ENCODE measurements around the gene RILPL1. TPM values are rescaled to one million over a fixed set of nuclear protein-coding genes. Genes with fewer than 3 reads are reported as not detected.
"Not testable (repeated sequence)": the region's sequence is repeated elsewhere in the genome, so short reads cannot be mapped to it uniquely, and the experiment has no call there.

The RILPL1 gene
- total RNA-seq, 2 donors from 2014 or later, result 5.4 TPM

DNA sequence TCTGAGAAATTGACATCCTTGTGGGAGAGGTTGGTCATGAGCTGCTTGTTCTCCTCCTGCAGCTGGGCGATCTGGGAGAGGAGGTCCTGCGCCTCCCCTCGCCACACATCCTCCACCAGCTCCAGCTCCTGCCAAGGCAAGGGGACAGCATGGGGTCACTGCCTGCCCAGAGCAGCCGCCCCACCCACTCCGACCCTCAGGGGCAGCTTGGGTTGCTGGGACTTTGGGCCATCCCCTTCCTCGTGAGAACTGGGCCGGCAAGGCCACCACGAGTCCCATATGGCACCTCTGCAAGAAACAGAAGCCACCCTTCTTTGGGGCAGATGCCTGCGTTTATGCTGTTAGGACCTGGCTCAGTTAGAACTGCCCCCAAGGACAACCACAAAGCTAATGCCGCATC lies 10.0 kb downstream of the RILPL1 start:
- no peaks in the 10 kb centered on the region for H3K27me3 Mint-ChIP-seq (ENCODE audit: low read depth)
- no peaks in the 10 kb centered on the region for H3K9me3 Mint-ChIP-seq
- no peak for DNase-seq
- ATAC-seq (replicated peaks in 1 of 2), result no peak
- no peaks in the 10 kb centered on the region for H3K36me3 Mint-ChIP-seq (ENCODE audit: insufficient read depth in 2 of 2)
- no peak overlapping the region for H3K4me3 Mint-ChIP-seq
- no peaks in the 10 kb centered on the region for H3K4me1 Mint-ChIP-seq (ENCODE audit: low read depth)
- no peak overlapping the region for H3K27ac Mint-ChIP-seq

DNA sequence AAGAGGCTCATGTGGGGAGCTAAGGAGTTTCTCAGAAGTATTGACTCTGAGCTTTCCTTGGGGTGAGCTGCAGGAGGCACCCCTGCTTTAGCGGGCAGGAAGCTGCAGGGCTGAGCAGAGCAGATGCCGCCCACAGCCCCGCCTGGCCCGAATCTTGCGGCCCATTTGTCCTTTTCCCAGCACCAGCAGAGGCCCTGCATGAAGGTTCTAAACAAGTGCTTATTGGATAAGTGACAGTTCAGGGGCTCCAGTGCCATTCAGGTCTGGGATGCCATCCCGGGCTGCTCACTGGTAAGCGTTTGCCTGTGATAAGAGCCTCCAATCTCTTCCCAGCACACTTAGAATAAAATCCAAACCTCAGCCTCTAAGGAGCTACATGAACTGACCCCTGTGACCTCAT lies 11.4 kb downstream of the RILPL1 start:
- DNase-seq (no peak), ATAC-seq (replicated peaks in 1 of 2) (no peak)
- Mint-ChIP-seq H3K27me3 (ENCODE audit: low read depth) (no peaks in the 10 kb centered on the region), H3K4me1 (ENCODE audit: low read depth) (no peaks in the 10 kb centered on the region), H3K36me3 (ENCODE audit: insufficient read depth in 2 of 2) (no peaks in the 10 kb centered on the region), H3K4me3 (no peak overlapping the region), H3K9me3 (no peaks in the 10 kb centered on the region), H3K27ac (no peak overlapping the region)

DNA sequence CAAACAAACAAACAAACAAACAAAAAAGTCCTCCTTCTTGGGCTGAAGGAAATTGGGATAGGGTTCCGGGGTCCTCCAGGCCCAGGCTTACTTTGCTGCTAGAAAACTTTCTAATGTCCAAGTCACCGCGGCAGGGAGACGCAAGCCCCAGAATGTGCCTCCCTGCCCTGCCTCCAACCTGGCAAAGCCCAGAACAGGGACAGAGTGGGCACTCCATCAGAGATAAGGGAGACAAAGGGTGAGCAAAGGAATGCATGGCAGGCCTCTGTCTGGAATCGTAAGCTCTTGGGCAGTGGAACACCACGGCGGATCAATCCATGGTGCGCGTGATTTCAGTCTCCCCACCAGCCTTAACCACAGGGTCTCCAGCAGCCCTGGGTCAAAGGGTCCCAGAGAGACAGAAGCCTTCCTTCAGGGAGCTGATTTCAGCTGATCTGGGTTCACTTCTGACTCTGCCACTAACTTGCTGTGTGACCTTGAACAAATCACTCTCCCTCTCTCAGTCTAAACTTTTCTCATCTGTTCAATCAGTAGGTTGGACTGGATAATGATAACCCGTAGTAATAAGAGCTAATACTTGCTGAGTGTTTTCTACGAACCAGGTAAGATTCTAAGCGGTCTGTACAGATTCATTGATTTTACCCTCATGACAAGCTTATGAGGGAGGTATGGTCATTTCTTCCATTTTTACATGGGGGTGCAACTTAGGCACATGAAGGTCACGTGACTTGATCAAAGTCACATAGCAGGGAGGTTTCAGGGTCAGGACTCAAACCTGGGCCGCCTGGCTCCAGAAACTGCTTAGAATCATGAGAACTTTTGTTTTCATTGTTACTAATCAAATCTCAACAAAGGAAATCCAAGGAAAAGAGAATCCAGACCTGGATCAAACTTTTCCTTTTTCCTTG lies 12.7 kb downstream of the RILPL1 start:
- ATAC-seq (replicated peaks in 1 of 2), result no peak
- no peaks in the 10 kb centered on the region for H3K9me3 Mint-ChIP-seq

DNA sequence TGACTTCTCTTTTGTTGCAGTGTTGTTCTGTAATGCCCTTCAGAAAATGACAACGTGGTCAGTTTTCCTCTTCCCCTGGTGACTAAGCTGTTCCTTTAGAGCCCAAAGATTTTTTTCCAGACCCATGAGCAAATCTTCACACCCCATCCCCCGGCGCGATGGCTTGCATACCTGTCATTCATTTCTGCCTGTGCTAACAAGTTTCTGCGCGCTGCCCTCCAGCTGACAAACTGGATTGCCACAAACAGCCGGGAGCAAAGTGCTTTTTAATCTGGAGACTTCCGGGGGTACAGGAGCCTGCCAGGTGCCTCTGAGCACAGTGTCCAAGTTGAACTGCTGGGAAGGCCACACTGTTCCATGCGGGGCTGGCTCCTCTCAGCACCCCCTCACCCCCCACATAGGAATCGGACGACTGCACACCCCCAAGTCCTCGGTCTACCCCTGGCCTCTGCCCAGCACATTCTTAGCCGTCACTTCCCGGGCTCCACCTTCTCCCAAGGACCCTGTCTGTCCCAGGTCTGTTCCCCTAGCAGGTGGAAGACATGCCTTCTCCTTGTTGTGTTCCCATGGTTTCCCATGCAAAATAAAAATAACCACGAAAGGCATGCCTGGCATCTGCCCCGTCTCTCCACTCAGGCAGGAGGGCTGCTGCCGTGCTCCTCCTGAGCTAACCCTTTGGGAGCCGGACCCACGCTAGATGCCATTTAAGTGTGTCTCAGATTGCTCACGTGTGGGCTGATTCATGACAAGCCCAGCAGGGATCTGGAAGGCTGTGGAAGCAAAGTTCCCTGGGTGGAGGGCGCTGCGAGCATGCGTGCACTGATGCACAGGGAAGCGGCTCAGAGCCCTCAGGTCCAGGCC lies 14.1 kb downstream of the RILPL1 start:
- DNase-seq (no peak), ATAC-seq (replicated peaks in 1 of 2) (no peak)
- Mint-ChIP-seq H3K4me3 (no peak overlapping the region), H3K9me3 (no peaks in the 10 kb centered on the region), H3K27ac (no peak overlapping the region), H3K36me3 (ENCODE audit: insufficient read depth in 2 of 2) (no peaks in the 10 kb centered on the region), H3K27me3 (ENCODE audit: low read depth) (no peaks in the 10 kb centered on the region), H3K4me1 (ENCODE audit: low read depth) (no peaks in the 10 kb centered on the region)

More for the DNA sequence above, 12.7 kb downstream of the RILPL1 start:
- H3K27me3 Mint-ChIP-seq (ENCODE audit: low read depth), result no peaks in the 10 kb centered on the region
- no peaks in the 10 kb centered on the region for H3K36me3 Mint-ChIP-seq (ENCODE audit: insufficient read depth in 2 of 2)
- no peaks in the 10 kb centered on the region for H3K4me1 Mint-ChIP-seq (ENCODE audit: low read depth)
- no peak for DNase-seq
- H3K4me3 Mint-ChIP-seq, result no peak overlapping the region
- H3K27ac Mint-ChIP-seq, result no peak overlapping the region

DNA sequence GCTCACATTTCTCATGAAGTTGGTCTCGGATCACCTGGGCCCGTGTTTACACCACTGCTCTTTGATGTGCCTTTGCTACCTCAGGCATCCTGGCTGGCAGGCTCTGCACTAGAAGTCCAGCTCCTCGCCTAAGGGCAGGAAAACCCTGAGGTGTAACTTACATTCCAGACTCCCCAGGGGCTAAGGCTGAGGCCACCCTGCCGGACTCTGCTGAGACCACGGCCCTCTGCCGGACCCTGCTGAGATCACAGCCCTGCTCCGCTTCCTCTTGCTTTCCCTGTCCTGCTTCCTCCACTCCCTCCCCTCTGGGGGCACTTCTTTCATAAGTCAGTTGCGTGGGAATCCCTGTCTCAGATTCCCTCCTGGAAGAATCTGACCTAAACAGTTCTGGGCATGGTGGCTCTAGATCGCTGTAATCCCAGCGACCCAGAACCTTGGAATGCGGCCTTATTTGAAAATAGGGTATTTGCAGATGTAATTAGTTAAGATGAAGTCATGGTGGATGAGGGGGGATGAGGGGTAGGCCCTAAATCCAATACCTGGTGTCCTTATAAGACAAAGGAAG lies 17.2 kb downstream of the RILPL1 start:
- no peak overlapping the region for H3K4me3 Mint-ChIP-seq
- H3K36me3 Mint-ChIP-seq (ENCODE audit: insufficient read depth in 2 of 2), result no peaks in the 10 kb centered on the region
- no peaks in the 10 kb centered on the region for H3K4me1 Mint-ChIP-seq (ENCODE audit: low read depth)
- no peaks in the 10 kb centered on the region for H3K9me3 Mint-ChIP-seq
- ATAC-seq (replicated peaks in 1 of 2) (no peak), DNase-seq (no peak)
- H3K27me3 Mint-ChIP-seq (ENCODE audit: low read depth), result no peaks in the 10 kb centered on the region
- no peak overlapping the region for H3K27ac Mint-ChIP-seq

DNA sequence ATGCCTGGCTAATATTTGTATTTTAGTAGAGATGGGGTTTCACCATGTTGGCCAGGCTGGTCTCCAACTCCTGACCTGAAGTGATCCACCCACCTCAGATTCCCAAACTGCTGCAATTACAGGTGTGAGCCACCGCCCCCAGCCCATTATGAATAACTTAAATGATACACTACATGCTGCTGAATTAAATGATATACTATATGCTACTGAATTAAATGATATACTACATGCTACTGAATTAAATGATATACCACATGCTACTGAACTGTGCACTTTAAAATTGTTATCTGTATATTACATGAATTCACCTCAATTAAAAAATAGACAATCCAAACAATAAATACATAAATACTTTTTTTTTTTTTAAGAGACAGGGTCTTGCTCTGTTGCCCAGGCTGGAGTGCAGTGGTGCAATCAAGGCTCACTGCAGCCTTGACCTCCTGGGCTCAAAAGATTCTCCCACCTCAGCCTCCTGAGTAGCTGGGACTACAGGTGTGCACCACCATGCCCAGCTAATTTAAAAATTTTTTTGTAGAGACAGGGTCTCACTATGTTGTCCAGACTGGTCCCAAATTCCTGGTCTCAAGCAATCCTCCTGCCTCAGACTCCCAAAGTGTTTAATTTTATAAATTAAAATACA lies 18.8 kb downstream of the RILPL1 start:
- not testable (repeated sequence) for H3K4me3 Mint-ChIP-seq; ATAC-seq (replicated peaks in 1 of 2); H3K27ac Mint-ChIP-seq; H3K4me1 Mint-ChIP-seq (ENCODE audit: low read depth); DNase-seq; H3K36me3 Mint-ChIP-seq (ENCODE audit: insufficient read depth in 2 of 2); H3K27me3 Mint-ChIP-seq (ENCODE audit: low read depth); H3K9me3 Mint-ChIP-seq

DNA sequence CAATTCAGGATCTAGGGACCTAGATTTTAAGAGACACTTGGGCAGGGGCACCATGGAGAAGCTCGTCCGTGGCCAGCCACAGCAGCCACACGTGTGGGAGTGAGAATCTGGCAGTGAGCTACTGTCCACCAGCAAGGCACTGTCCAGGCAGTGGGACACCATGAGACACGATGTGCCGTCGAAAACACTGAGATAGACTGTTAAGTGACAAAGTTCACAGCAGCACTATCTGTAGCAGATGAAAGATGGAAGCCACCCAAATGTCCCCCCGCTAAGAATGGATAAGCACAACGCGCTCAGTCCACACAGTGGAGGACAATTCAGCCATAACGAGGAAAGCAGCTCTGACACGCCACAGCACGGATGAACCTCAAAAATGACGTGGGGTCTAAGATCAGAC lies 19.7 kb downstream of the RILPL1 start:
- ATAC-seq (replicated peaks in 1 of 2), result no peak

DNA sequence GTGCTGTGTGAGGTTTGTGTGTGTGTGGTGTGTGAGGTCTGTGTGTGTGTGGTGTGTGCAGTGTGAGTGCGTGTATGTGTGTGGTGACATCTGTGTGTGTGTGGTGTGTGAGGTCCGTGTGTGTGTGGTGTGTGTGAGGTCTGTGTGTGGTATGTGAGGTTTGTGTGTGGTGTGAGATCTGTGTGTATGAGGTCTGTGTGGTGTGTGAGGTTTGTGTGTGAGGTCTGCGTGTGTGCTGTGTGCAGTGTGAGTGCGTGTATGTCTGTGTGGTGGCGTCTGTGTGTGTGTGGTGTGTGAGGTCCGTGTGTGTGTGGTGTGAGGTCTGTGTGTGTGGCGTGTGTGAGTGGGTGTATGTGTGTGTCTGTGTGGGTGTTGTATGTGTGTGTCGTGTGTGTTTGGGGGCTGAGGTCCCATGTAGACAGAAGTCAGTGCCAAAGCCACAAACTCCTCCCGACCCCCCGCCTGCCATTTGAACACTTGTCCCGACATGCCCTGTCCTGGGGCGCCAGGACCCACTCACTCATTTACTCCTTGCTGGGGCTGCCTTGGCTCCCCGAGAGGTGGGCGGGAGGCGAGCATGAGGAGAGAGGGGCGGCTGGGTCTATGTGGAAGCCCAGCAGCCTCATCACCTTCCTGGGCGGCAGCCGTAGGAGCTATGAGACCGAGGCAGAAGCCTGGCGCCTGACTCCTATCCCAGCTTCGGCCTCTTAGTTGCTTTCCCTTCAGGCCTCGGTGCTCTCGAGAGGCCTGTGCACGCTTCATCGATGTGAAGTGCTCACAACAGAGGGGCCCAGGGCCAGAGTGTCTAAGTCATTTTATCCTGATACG lies 20.5 kb downstream of the RILPL1 start:
- no peaks in the 10 kb centered on the region for H3K9me3 Mint-ChIP-seq
- no peaks in the 10 kb centered on the region for H3K36me3 Mint-ChIP-seq (ENCODE audit: insufficient read depth in 2 of 2)
- no peak for DNase-seq
- no peaks in the 10 kb centered on the region for H3K27me3 Mint-ChIP-seq (ENCODE audit: low read depth)
- no peak overlapping the region for H3K27ac Mint-ChIP-seq
- H3K4me1 Mint-ChIP-seq (ENCODE audit: low read depth), result no peaks in the 10 kb centered on the region
- no peak overlapping the region for H3K4me3 Mint-ChIP-seq
- no peak for ATAC-seq (replicated peaks in 1 of 2)

More for the DNA sequence above, 19.7 kb downstream of the RILPL1 start:
- H3K27me3 Mint-ChIP-seq (ENCODE audit: low read depth), result no peaks in the 10 kb centered on the region
- H3K4me3 Mint-ChIP-seq, result no peak overlapping the region
- no peaks in the 10 kb centered on the region for H3K9me3 Mint-ChIP-seq
- H3K4me1 Mint-ChIP-seq (ENCODE audit: low read depth), result no peaks in the 10 kb centered on the region
- no peak overlapping the region for H3K27ac Mint-ChIP-seq
- DNase-seq, result no peak
- no peaks in the 10 kb centered on the region for H3K36me3 Mint-ChIP-seq (ENCODE audit: insufficient read depth in 2 of 2)

DNA sequence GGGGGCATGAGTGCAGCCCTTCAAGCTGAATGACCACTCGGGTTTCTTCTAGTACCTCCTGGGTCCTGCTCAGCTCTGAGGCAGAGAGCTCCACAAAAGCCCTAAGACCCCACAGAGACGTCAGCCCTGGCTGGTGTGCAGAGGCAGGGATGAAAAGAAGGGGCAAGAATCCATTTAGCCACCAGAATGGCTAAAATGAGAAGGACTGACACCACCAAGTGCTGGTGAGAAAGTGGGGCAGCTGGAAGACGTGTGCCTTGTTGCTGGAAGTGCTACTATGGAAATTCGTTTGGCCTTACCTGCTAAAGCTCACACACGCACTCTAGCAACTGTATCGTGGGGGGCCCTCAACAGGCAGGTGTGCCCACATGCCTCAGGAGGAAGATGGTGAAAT lies 26.7 kb downstream of the RILPL1 start:
- no peak overlapping the region for H3K27ac Mint-ChIP-seq

DNA sequence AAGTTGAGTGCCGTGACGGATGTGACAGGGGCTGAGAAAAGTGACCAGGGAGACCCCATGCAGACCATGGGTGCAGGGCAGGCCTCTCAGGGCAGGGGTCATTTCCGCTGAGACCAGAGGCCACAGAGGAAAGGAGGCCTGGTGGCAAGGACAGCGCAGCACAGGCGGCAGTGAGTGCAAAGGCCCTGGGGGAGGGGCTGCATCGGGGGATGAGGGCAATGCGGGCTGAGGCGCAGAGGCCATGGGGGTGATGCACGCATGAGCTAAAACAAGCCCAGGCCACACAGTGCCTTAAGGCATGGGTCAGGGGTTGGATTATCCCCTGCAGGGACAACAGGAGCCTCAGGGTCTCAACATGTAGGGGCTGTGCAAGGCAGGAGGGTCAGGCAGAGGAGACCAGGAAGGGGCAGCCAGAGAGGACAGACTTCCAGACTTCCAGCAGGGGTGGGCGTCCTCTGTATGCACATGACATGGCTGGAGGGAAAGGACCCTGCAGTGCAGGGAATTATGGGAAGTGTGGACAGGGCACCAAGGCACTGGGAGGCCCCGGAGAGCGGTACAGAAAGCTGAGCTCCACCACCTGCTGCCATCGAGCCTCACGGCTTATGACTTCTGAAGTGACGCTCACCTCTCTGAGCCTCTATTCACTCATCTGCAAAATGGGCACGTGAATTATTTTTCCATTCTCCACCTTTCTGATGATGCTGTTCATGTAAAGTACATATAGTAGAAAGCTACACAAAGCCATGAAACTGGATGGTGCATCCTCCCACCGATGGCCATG lies 27.3 kb downstream of the RILPL1 start:
- no peak for DNase-seq
- Mint-ChIP-seq H3K36me3 (ENCODE audit: insufficient read depth in 2 of 2) (no peaks in the 10 kb centered on the region), H3K9me3 (no peaks in the 10 kb centered on the region), H3K4me1 (ENCODE audit: low read depth) (no peaks in the 10 kb centered on the region), H3K27ac (no peak overlapping the region), H3K27me3 (ENCODE audit: low read depth) (no peaks in the 10 kb centered on the region), H3K4me3 (no peak overlapping the region)
- no peak for ATAC-seq (replicated peaks in 1 of 2)

More for the DNA sequence above, 26.7 kb downstream of the RILPL1 start:
- no peaks in the 10 kb centered on the region for H3K4me1 Mint-ChIP-seq (ENCODE audit: low read depth)
- H3K4me3 Mint-ChIP-seq, result no peak overlapping the region
- H3K9me3 Mint-ChIP-seq, result no peaks in the 10 kb centered on the region
- H3K36me3 Mint-ChIP-seq (ENCODE audit: insufficient read depth in 2 of 2), result no peaks in the 10 kb centered on the region
- DNase-seq (no peak), ATAC-seq (replicated peaks in 1 of 2) (no peak)
- H3K27me3 Mint-ChIP-seq (ENCODE audit: low read depth), result no peaks in the 10 kb centered on the region

DNA sequence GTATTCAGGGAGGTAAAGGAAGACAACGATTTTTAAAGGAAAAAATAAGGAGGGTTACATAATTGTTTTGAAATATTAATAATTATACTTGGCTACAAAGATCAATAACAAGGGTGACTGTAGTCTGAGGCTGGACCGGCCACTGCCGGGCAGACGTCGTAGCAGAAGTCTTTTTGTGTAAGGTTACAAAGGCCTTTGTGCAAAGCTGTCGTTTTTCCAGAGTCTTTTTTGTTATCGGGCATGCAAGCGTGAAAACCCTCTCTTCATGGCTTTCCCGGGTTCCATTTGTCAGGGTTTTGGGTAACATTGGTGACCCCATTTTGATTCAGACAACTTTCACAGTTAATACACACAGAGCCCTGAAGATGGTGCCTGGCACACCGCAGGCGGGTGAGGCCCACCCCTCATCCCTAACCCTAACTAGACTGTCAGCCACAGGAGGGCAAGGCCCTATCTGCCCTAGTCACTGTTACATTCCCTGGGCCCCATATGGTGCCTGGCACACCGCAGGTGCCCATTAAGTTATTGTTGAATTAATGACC lies 31.3 kb downstream of the RILPL1 start:
- Mint-ChIP-seq H3K36me3 (ENCODE audit: insufficient read depth in 2 of 2) (no peaks in the 10 kb centered on the region), H3K4me3 (no peak overlapping the region), H3K4me1 (ENCODE audit: low read depth) (no peaks in the 10 kb centered on the region), H3K27me3 (ENCODE audit: low read depth) (no peaks in the 10 kb centered on the region), H3K27ac (no peak overlapping the region), H3K9me3 (no peaks in the 10 kb centered on the region)
- no peak for ATAC-seq (replicated peaks in 1 of 2)
- no peak for DNase-seq

Measured in activated T-cell treated with anti-CD3 and anti-CD28 coated beads, Interleukin-2, amount 50 U/mL, for 72 hours (primary cell).